Liver (tissue), 9 donors: ENCODE data around the gene GREM2. TPM values are rescaled to one million over a fixed set of nuclear protein-coding genes. Genes with fewer than 3 reads are reported as not detected.

ENCODE experiments used
- DNase-seq: peaks from one replicate; pipeline ENCODE4 v3.0.0-alpha.2; 2017; ENCODE audit warnings: low spot score
- H3K27ac ChIP-seq, 2 donors: one replicate each; pipeline ENCODE4 v1.7.0; 2013; ENCODE audit warnings: inconsistent platforms in 2 of 2, low read length in 2 of 2, control low read depth in 1 of 2, low read depth in 1 of 2, mild to moderate bottlenecking in 1 of 2
- H3K27me3 ChIP-seq, 4 donors: one replicate each; pipeline versions ENCODE4 v1.6.1 to v1.7.0; 2013; ENCODE audit warnings: low read length in 3 of 4, inconsistent platforms in 1 of 4, mild to moderate bottlenecking in 1 of 4, moderate library complexity in 1 of 4; ENCODE audit not compliant: control insufficient read depth in 4 of 4, insufficient read depth in 4 of 4
- H3K36me3 ChIP-seq, 4 donors: one replicate each; pipeline versions ENCODE4 v1.6.1 to v1.7.0; 2013; ENCODE audit warnings: low read length in 3 of 4, mild to moderate bottlenecking in 3 of 4, low read depth in 1 of 4, moderate library complexity in 1 of 4; ENCODE audit not compliant: control insufficient read depth in 4 of 4, insufficient read depth in 3 of 4
- H3K4me1 ChIP-seq, 4 donors: one replicate each; pipeline versions ENCODE4 v1.6.1 to v1.7.0; 2013; ENCODE audit warnings: low read length in 3 of 4, mild to moderate bottlenecking in 3 of 4, moderate library complexity in 1 of 4; ENCODE audit not compliant: control insufficient read depth in 4 of 4, insufficient read depth in 4 of 4
- H3K4me3 ChIP-seq, 3 donors: one replicate each; pipeline versions ENCODE4 v1.6.1 to v1.7.0; 2013; ENCODE audit warnings: low read length in 3 of 3, control low read depth in 1 of 3, low read depth in 1 of 3, mild to moderate bottlenecking in 1 of 3
- H3K9ac ChIP-seq, 2 donors: one replicate each; pipeline ENCODE4 v1.7.0; 2013; ENCODE audit warnings: low read length in 2 of 2, mild to moderate bottlenecking in 2 of 2, moderate library complexity in 2 of 2, control low read depth in 1 of 2, low read depth in 1 of 2
- H3K9me3 ChIP-seq, 4 donors: one replicate each; pipeline versions ENCODE4 v1.6.1 to v1.7.0; 2013; ENCODE audit warnings: low read length in 3 of 4; ENCODE audit not compliant: control insufficient read depth in 4 of 4
- EGR1 ChIP-seq, 2 donors: IDR thresholded peaks; 2 replicates each; pipeline ENCODE4 v1.6.1; 2016 to 2018; ENCODE audit warnings: antibody characterized with exemption in 2 of 2, low read depth in 2 of 2
- FOXA1 ChIP-seq: IDR thresholded peaks from 2 replicates; pipeline ENCODE4 v1.6.1; 2016; ENCODE audit warnings: antibody characterized with exemption
- FOXA2 ChIP-seq: IDR thresholded peaks from 2 replicates; pipeline ENCODE4 v1.6.1; 2016; ENCODE audit warnings: antibody characterized with exemption
- GABPA ChIP-seq, 2 donors: IDR thresholded peaks in 1 of 2; conservative IDR thresholded peaks in 1 of 2; 2 replicates each; pipeline ENCODE4 v1.6.1; 2016; ENCODE audit warnings: antibody characterized with exemption in 2 of 2, mild to moderate bottlenecking in 1 of 2, moderate library complexity in 1 of 2
- HNF4A ChIP-seq, 2 donors: conservative IDR thresholded peaks; 2 replicates each; pipeline ENCODE4 v1.6.1; 2016; ENCODE audit warnings: antibody characterized with exemption in 2 of 2, mild to moderate bottlenecking in 2 of 2
- HNF4G ChIP-seq: IDR thresholded peaks from 2 replicates; pipeline ENCODE4 v1.6.1; 2016; ENCODE audit warnings: antibody characterized with exemption
- JUND ChIP-seq, 2 donors: IDR thresholded peaks; 2 replicates each; pipeline ENCODE4 v1.6.1; 2016; ENCODE audit warnings: antibody characterized with exemption in 2 of 2
- NR2F2 ChIP-seq: IDR thresholded peaks from 2 replicates; pipeline ENCODE4 v1.6.1; 2016; ENCODE audit warnings: antibody characterized with exemption
- RAD21 ChIP-seq, 2 donors: IDR thresholded peaks; 2 replicates each; pipeline ENCODE4 v1.6.1; 2016; ENCODE audit warnings: antibody characterized with exemption in 2 of 2, mild to moderate bottlenecking in 2 of 2
- REST ChIP-seq: IDR thresholded peaks from 2 replicates; pipeline ENCODE4 v1.6.1; 2016; ENCODE audit warnings: antibody characterized with exemption, mild to moderate bottlenecking
- RXRA ChIP-seq, 2 donors: IDR thresholded peaks; 2 replicates each; pipeline ENCODE4 v1.6.1; 2017 to 2018; ENCODE audit warnings: antibody characterized with exemption in 2 of 2, mild to moderate bottlenecking in 1 of 2
- SP1 ChIP-seq: IDR thresholded peaks from 2 replicates; pipeline ENCODE4 v1.6.1; 2018; ENCODE audit warnings: antibody characterized with exemption, mild to moderate bottlenecking
- TAF1 ChIP-seq: conservative IDR thresholded peaks from 2 replicates; pipeline ENCODE4 v1.6.1; 2016; ENCODE audit warnings: antibody characterized with exemption, mild to moderate bottlenecking
- YY1 ChIP-seq: IDR thresholded peaks from 2 replicates; pipeline ENCODE4 v1.6.1; 2016; ENCODE audit warnings: antibody characterized with exemption, mild to moderate bottlenecking
- ZBTB33 ChIP-seq: IDR thresholded peaks from 2 replicates; pipeline ENCODE4 v1.6.1; 2016; ENCODE audit warnings: antibody characterized with exemption
- WGBS: extraction: QIAGEN DNeasy Blood & Tissue Kit; methylation state at CpG from one replicate; pipeline ENCODE4 v1.1.7; 2013; 5-methylcytosine and 5-hydroxymethylcytosine counted together
- polyA plus RNA-seq, 2 donors: library from polyadenylated mRNA; stranded (reverse) in 1 of 2; unstranded in 1 of 2; fragments of 200-250 nt in 1 of 2; fragments of >200 nt in 1 of 2; fragmentation: Nextera tagmentation in 1 of 2; extraction: Ambion mirVana in 1 of 2; gene quantifications; one replicate each; pipeline versions ENCODE4 v1.2.1 to v1.2.3, GENCODE V29; 2013 to 2015
- total RNA-seq, 2 donors: library from RNA; depleted of rRNA; stranded (reverse); fragments of >200 nt; gene quantifications; one replicate each; pipeline ENCODE4 v1.2.3, GENCODE V29; 2014
- TF ChIP-seq, protein P1 (sequence below): fragments of 150-350 bp; IDR thresholded peaks from 2 replicates; pipeline ENCODE4 v1.5.1; 2017; ENCODE audit warnings: improper control_type of control experiment, low read depth, low read length; ENCODE audit not compliant: missing input control
- TF ChIP-seq, protein P2 (sequence below): IDR thresholded peaks from 2 replicates; pipeline ENCODE4 v1.6.1; 2016; ENCODE audit warnings: antibody characterized with exemption
- TF ChIP-seq, protein P3 (sequence below): IDR thresholded peaks from 2 replicates; pipeline ENCODE4 v1.6.1; 2016; ENCODE audit warnings: antibody characterized with exemption
- donor health status: healthy.
- donor health status: healthy.
- donor health status: healthy.
- donor health status: healthy.
- donor health status: healthy.

Gene GREM2
- total and polyA plus RNA-seq, 4 donors = 0.19 to 19.5 (median 4.3) TPM

DNA sequence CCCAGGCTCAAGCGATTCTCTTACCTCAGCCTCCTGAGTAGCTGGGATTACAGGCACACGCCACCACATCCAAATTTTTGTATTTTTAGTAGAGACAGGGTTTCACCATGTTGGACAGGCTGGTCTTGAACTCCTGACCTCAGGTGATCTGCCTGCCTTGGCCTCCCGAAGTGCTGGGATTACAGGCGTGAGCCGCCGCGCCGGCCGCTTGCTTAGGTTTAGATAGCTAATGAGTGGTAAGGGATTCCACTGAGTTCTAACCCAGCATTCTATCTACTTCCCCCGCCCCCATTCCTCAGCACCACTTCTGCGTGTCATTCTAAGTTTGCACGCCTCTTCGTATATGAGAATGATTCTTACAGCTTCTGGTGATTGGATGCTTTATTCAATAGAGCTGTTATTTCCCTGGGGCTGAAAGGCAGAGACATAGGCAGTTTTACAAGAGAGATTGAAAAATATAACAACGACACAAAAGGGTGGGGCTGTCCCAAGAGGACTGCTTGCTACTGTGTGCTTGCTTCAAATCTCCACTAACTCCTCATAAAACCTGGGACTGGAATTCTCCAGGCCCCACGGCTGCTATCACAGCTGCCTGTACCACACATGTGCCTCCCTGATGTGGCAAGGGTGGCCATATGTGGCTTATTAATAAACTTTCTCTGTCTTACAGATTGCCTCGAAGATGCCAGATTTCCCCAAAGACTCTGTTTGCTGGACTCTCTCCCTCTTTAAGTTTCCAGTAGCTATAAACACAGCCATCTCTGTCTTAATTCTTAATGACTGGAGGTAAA, 23.7 kb upstream of the GREM2 start:
- TF ChIP-seq FOXA2 = no peak
- TF ChIP-seq NR2F2 = no peak
- TF ChIP-seq REST = no peak
- TF ChIP-seq, protein P1, sequence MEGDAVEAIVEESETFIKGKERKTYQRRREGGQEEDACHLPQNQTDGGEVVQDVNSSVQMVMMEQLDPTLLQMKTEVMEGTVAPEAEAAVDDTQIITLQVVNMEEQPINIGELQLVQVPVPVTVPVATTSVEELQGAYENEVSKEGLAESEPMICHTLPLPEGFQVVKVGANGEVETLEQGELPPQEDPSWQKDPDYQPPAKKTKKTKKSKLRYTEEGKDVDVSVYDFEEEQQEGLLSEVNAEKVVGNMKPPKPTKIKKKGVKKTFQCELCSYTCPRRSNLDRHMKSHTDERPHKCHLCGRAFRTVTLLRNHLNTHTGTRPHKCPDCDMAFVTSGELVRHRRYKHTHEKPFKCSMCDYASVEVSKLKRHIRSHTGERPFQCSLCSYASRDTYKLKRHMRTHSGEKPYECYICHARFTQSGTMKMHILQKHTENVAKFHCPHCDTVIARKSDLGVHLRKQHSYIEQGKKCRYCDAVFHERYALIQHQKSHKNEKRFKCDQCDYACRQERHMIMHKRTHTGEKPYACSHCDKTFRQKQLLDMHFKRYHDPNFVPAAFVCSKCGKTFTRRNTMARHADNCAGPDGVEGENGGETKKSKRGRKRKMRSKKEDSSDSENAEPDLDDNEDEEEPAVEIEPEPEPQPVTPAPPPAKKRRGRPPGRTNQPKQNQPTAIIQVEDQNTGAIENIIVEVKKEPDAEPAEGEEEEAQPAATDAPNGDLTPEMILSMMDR = no peak
- no peak for TF ChIP-seq FOXA1
- no peak for TF ChIP-seq JUND (IDR thresholded peaks at IDR 0.05)
- TF ChIP-seq EGR1 (IDR thresholded peaks at IDR 0.05; ENCODE audit: low read depth in 2 of 2) = no peak
- TF ChIP-seq SP1 = no peak
- TF ChIP-seq, protein P2, sequence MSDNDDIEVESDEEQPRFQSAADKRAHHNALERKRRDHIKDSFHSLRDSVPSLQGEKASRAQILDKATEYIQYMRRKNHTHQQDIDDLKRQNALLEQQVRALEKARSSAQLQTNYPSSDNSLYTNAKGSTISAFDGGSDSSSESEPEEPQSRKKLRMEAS = no peak
- TF ChIP-seq GABPA (IDR thresholded peaks at IDR 0.05 in 1 of 2, conservative IDR thresholded peaks at IDR 0.05 in 1 of 2) = no peak
- TF ChIP-seq, protein P3, sequence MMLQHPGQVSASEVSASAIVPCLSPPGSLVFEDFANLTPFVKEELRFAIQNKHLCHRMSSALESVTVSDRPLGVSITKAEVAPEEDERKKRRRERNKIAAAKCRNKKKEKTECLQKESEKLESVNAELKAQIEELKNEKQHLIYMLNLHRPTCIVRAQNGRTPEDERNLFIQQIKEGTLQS = no peak
- no peak for TF ChIP-seq TAF1
- no peak for TF ChIP-seq HNF4G
- H3K4me3 ChIP-seq = no peak overlapping the region
- H3K9me3 ChIP-seq = no peaks in the 10 kb centered on the region
- no peak overlapping the region for H3K27ac ChIP-seq
- DNase-seq = no peak
- H3K4me1 ChIP-seq = no peaks in the 10 kb centered on the region
- H3K9ac ChIP-seq = no peak overlapping the region
- no peaks in the 10 kb centered on the region for H3K27me3 ChIP-seq
- WGBS = 91% methylated on average over 16 of the region's 16 CpGs
- H3K36me3 ChIP-seq = no peaks in the 10 kb centered on the region

- TF ChIP-seq EGR1 (IDR thresholded peaks at IDR 0.05; ENCODE audit: low read depth in 2 of 2) (no peak), FOXA2 (no peak), HNF4A (conservative IDR thresholded peaks at IDR 0.05) (no peak), REST (no peak), SP1 (no peak), JUND (IDR thresholded peaks at IDR 0.05) (no peak), HNF4G (no peak), GABPA (IDR thresholded peaks at IDR 0.05 in 1 of 2, conservative IDR thresholded peaks at IDR 0.05 in 1 of 2) (no peak), ZBTB33 (no peak), RXRA (IDR thresholded peaks at IDR 0.05) (no peak), TAF1 (no peak), YY1 (no peak), NR2F2 (no peak), FOXA1 (no peak), RAD21 (IDR thresholded peaks at IDR 0.05) (no peak)
- TF ChIP-seq, protein P3 = no peak
- TF ChIP-seq, protein P2 = no peak
- no peak overlapping the region for H3K27ac ChIP-seq
Measured at GRCh38 chr1:240630409-240630808, 18.5 kb upstream of the GREM2 start.

More at GRCh38 chr1:240630409-240630808, 18.5 kb upstream of the GREM2 start:
- Histone ChIP-seq H3K9ac (no peak overlapping the region), H3K27me3 (no peaks in the 10 kb centered on the region), H3K36me3 (no peaks in the 10 kb centered on the region), H3K9me3 (no peaks in the 10 kb centered on the region), H3K4me3 (no peak overlapping the region), H3K4me1 (no peaks in the 10 kb centered on the region)
- WGBS = 87% methylated on average over 5 of the region's 5 CpGs
- DNase-seq = no peak
